CD4-positive, CD25-positive, alpha-beta regulatory T cell (primary cell): ENCODE data around the gene TMEM232. TPM values are rescaled to one million over a fixed set of nuclear protein-coding genes. Genes with fewer than 3 reads are reported as not detected.

Experiments
- ATAC-seq, 2 donors: fragments of 150-1000 bp; cut with Tn5 transposase; one replicate each; pipeline ENCODE4 v1.10.0; 2021; ENCODE audit warnings: low read depth in 2 of 2, moderate number of reproducible peaks in 2 of 2, moderate library complexity in 1 of 2
- DNase-seq, 3 donors: peaks; one replicate each; pipeline versions ENCODE4 v3.0.0 to v3.0.0-alpha.2; 2012 to 2022; ENCODE audit warnings: mixed read lengths in 1 of 3
- H3K27ac ChIP-seq: one replicate; pipeline ENCODE4 v1.7.0; 2013; ENCODE audit warnings: mild to moderate bottlenecking, low read length; ENCODE audit not compliant: insufficient read depth, poor library complexity, severe bottlenecking
- H3K27me3 ChIP-seq: one replicate; pipeline ENCODE4 v1.7.0; 2013; ENCODE audit warnings: low read length; ENCODE audit not compliant: control insufficient read depth, insufficient read depth
- H3K36me3 ChIP-seq: one replicate; pipeline ENCODE4 v1.7.0; 2013; ENCODE audit warnings: mild to moderate bottlenecking, low read length, moderate library complexity; ENCODE audit not compliant: control insufficient read depth, insufficient read depth
- H3K4me1 ChIP-seq: 2 replicates; pipeline ENCODE4 v1.7.0; 2013; ENCODE audit warnings: mild to moderate bottlenecking, low read length; ENCODE audit not compliant: insufficient read depth, control insufficient read depth, poor library complexity, severe bottlenecking
- H3K4me3 ChIP-seq: one replicate; pipeline ENCODE4 v1.7.0; 2013; ENCODE audit warnings: low read depth, mild to moderate bottlenecking, low read length, moderate library complexity
- H3K9me3 ChIP-seq, 2 experiments: 1 replicate in 1 of 2; 2 replicates in 1 of 2; pipeline ENCODE4 v1.7.0; 2013; ENCODE audit warnings: low read length in 2 of 2, mild to moderate bottlenecking in 1 of 2, moderate library complexity in 1 of 2; ENCODE audit not compliant: control insufficient read depth in 2 of 2
- H3K27ac Mint-ChIP-seq, 3 donors: one replicate each; pipeline ENCODE4 v1.8.0; 2020 to 2022; ENCODE audit warnings: mild to moderate bottlenecking in 3 of 3, mixed read lengths in 3 of 3, moderate library complexity in 2 of 3
- H3K27me3 Mint-ChIP-seq: one replicate; pipeline ENCODE4 v1.8.0; 2022; ENCODE audit warnings: mild to moderate bottlenecking, mixed read lengths
- H3K36me3 Mint-ChIP-seq: one replicate; pipeline ENCODE4 v1.8.0; 2020; ENCODE audit warnings: mixed read lengths
- H3K4me1 Mint-ChIP-seq, 4 donors: one replicate each; pipeline ENCODE4 v1.8.0; 2020 to 2022; ENCODE audit warnings: mixed read lengths in 4 of 4, mild to moderate bottlenecking in 1 of 4
- H3K4me3 Mint-ChIP-seq, 4 donors: one replicate each; pipeline ENCODE4 v1.8.0; 2020 to 2022; ENCODE audit warnings: mild to moderate bottlenecking in 4 of 4, mixed read lengths in 4 of 4, moderate library complexity in 3 of 4
- H3K9me3 Mint-ChIP-seq, 7 donors: one replicate each; pipeline ENCODE4 v1.8.0; 2020 to 2022; ENCODE audit warnings: mixed read lengths in 7 of 7, mild to moderate bottlenecking in 3 of 7, moderate library complexity in 2 of 7
- polyA plus RNA-seq, 4 donors: library from polyadenylated mRNA; unstranded; fragments of 300-500 nt; fragmentation: Illumina TruSeq; gene quantifications; one replicate each; pipeline ENCODE4 v1.2.3, GENCODE V29; 2021
- total RNA-seq: library from RNA; stranded (reverse); gene quantifications from one replicate; pipeline ENCODE4 v1.2.3, GENCODE V29; 2022

The TMEM232 gene
- total and polyA plus RNA-seq, 5 donors from 2014 or later, result 1.0 to 2.1 (median 1.9) TPM; not detected in 2

- no peaks in the 10 kb centered on the region for H3K4me1 Mint-ChIP-seq
- Histone ChIP-seq H3K4me3 (no peak overlapping the region), H3K4me1 (no peaks in the 10 kb centered on the region), H3K27me3 (no peaks in the 10 kb centered on the region), H3K36me3 (no peaks in the 10 kb centered on the region), H3K9me3 (no peaks in the 10 kb centered on the region), H3K27ac (no peak overlapping the region)
- no peak for ATAC-seq
- H3K27ac Mint-ChIP-seq, result no peak overlapping the region
- H3K36me3 Mint-ChIP-seq, result no peaks in the 10 kb centered on the region
- peaks cover 0 to 3% (median 0%) of the 10 kb centered on the region in 7 donors for H3K9me3 Mint-ChIP-seq
- no peak for DNase-seq
- no peaks in the 10 kb centered on the region for H3K27me3 Mint-ChIP-seq
- no peak overlapping the region for H3K4me3 Mint-ChIP-seq
Observed at GRCh38 chr5:110431603-110432002, 294.9 kb downstream of the TMEM232 start.

- peak in 1 of 3 donors; percentile 9 for DNase-seq
- no peak for ATAC-seq
- H3K4me1 Mint-ChIP-seq, result no peaks in the 10 kb centered on the region
Observed at GRCh38 chr5:110414360-110414759, 312.1 kb downstream of the TMEM232 start.

GRCh38 chr5:110413856-110414255 lies 312.6 kb downstream of the TMEM232 start:
- Mint-ChIP-seq H3K9me3 (peaks cover 0 to 3% (median 0%) of the 10 kb centered on the region in 7 donors), H3K4me3 (no peak overlapping the region), H3K4me1 (no peaks in the 10 kb centered on the region), H3K36me3 (no peaks in the 10 kb centered on the region), H3K27me3 (no peaks in the 10 kb centered on the region), H3K27ac (no peak overlapping the region)
- no peak for ATAC-seq
- H3K36me3 ChIP-seq, result no peaks in the 10 kb centered on the region
- H3K4me1 ChIP-seq, result no peaks in the 10 kb centered on the region
- H3K27ac ChIP-seq, result no peak overlapping the region
- DNase-seq, result no peak
- no peaks in the 10 kb centered on the region for H3K27me3 ChIP-seq
- no peak overlapping the region for H3K4me3 ChIP-seq
- H3K9me3 ChIP-seq, result no peaks in the 10 kb centered on the region

More at GRCh38 chr5:110414360-110414759, 312.1 kb downstream of the TMEM232 start:
- Histone ChIP-seq H3K36me3 (no peaks in the 10 kb centered on the region), H3K9me3 (no peaks in the 10 kb centered on the region), H3K27ac (no peak overlapping the region), H3K27me3 (no peaks in the 10 kb centered on the region), H3K4me1 (no peaks in the 10 kb centered on the region), H3K4me3 (no peak overlapping the region)
- no peaks in the 10 kb centered on the region for H3K27me3 Mint-ChIP-seq
- H3K27ac Mint-ChIP-seq, result no peak overlapping the region
- H3K9me3 Mint-ChIP-seq, result peaks cover 0 to 3% (median 0%) of the 10 kb centered on the region in 7 donors
- H3K4me3 Mint-ChIP-seq, result no peak overlapping the region
- no peaks in the 10 kb centered on the region for H3K36me3 Mint-ChIP-seq

- Mint-ChIP-seq H3K4me1 (no peaks in the 10 kb centered on the region), H3K36me3 (no peaks in the 10 kb centered on the region), H3K27ac (no peak overlapping the region), H3K4me3 (no peak overlapping the region), H3K9me3 (peaks cover 0 to 5% (median 0%) of the 10 kb centered on the region in 7 donors), H3K27me3 (no peaks in the 10 kb centered on the region)
- DNase-seq, result no peak
- ATAC-seq, result no peak
- Histone ChIP-seq H3K4me1 (no peaks in the 10 kb centered on the region), H3K9me3 (no peaks in the 10 kb centered on the region), H3K27me3 (no peaks in the 10 kb centered on the region), H3K36me3 (no peaks in the 10 kb centered on the region), H3K4me3 (no peak overlapping the region), H3K27ac (no peak overlapping the region)
Observed at GRCh38 chr5:110409571-110409970, 316.9 kb downstream of the TMEM232 start.

GRCh38 chr5:110402562-110402961 lies 323.9 kb downstream of the TMEM232 start:
- H3K4me3 ChIP-seq, result no peak overlapping the region
- no peaks in the 10 kb centered on the region for H3K4me1 ChIP-seq
- ATAC-seq (no peak), DNase-seq (no peak)
- no peaks in the 10 kb centered on the region for H3K27me3 ChIP-seq
- no peaks in the 10 kb centered on the region for H3K36me3 Mint-ChIP-seq
- H3K4me3 Mint-ChIP-seq, result no peak overlapping the region
- H3K27me3 Mint-ChIP-seq, result peaks cover 4% of the 10 kb centered on the region
- H3K27ac ChIP-seq, result no peak overlapping the region
- H3K9me3 Mint-ChIP-seq, result peaks cover 0 to 5% (median 0%) of the 10 kb centered on the region in 7 donors
- H3K36me3 ChIP-seq, result no peaks in the 10 kb centered on the region
- H3K4me1 Mint-ChIP-seq, result no peaks in the 10 kb centered on the region
- H3K9me3 ChIP-seq, result no peaks in the 10 kb centered on the region
- H3K27ac Mint-ChIP-seq, result no peak overlapping the region

- no peaks in the 10 kb centered on the region for H3K36me3 ChIP-seq
- no peak overlapping the region for H3K4me3 ChIP-seq
- Mint-ChIP-seq H3K27me3 (peaks cover 4% of the 10 kb centered on the region), H3K36me3 (no peaks in the 10 kb centered on the region), H3K27ac (no peak overlapping the region), H3K4me3 (no peak overlapping the region), H3K4me1 (no peaks in the 10 kb centered on the region), H3K9me3 (peaks cover 0 to 5% (median 0%) of the 10 kb centered on the region in 7 donors)
- DNase-seq (no peak), ATAC-seq (no peak)
- no peaks in the 10 kb centered on the region for H3K27me3 ChIP-seq
- H3K4me1 ChIP-seq, result no peaks in the 10 kb centered on the region
- no peak overlapping the region for H3K27ac ChIP-seq
- no peaks in the 10 kb centered on the region for H3K9me3 ChIP-seq
Observed at GRCh38 chr5:110401881-110402280, 324.6 kb downstream of the TMEM232 start.

GRCh38 chr5:110398951-110399350 lies 327.5 kb downstream of the TMEM232 start:
- Histone ChIP-seq H3K36me3 (no peaks in the 10 kb centered on the region), H3K9me3 (no peaks in the 10 kb centered on the region), H3K27me3 (no peaks in the 10 kb centered on the region), H3K4me3 (no peak overlapping the region), H3K27ac (no peak overlapping the region), H3K4me1 (no peaks in the 10 kb centered on the region)
- Mint-ChIP-seq H3K4me1 (no peaks in the 10 kb centered on the region), H3K4me3 (no peak overlapping the region), H3K27me3 (peaks cover 4% of the 10 kb centered on the region), H3K27ac (no peak overlapping the region), H3K36me3 (no peaks in the 10 kb centered on the region), H3K9me3 (peaks cover 0 to 5% (median 0%) of the 10 kb centered on the region in 7 donors)
- DNase-seq (no peak), ATAC-seq (no peak)

- H3K36me3 ChIP-seq, result no peaks in the 10 kb centered on the region
- H3K4me1 ChIP-seq, result no peaks in the 10 kb centered on the region
- H3K27ac Mint-ChIP-seq, result no peak overlapping the region
- H3K4me3 ChIP-seq, result no peak overlapping the region
- H3K36me3 Mint-ChIP-seq, result no peaks in the 10 kb centered on the region
- no peaks in the 10 kb centered on the region for H3K27me3 ChIP-seq
- H3K9me3 Mint-ChIP-seq, result peaks cover 0 to 3% (median 0%) of the 10 kb centered on the region in 7 donors
- H3K9me3 ChIP-seq, result no peaks in the 10 kb centered on the region
- ATAC-seq (no peak), DNase-seq (no peak)
- H3K4me3 Mint-ChIP-seq, result no peak overlapping the region
- H3K4me1 Mint-ChIP-seq, result no peaks in the 10 kb centered on the region
- H3K27me3 Mint-ChIP-seq, result peaks cover 4% of the 10 kb centered on the region
- H3K27ac ChIP-seq, result no peak overlapping the region
Observed at GRCh38 chr5:110397281-110397680, 329.2 kb downstream of the TMEM232 start.
